Right cardiac atrium (tissue), 5 donors: ENCODE measurements around the gene LRP1B. TPM values are rescaled to one million over a fixed set of nuclear protein-coding genes. Genes with fewer than 3 reads are reported as not detected.

Experiments
- ATAC-seq, 2 donors: fragments of 200-7000 bp; cut with Tn5 transposase; one replicate each; pipeline versions ENCODE4 v1.8.0 to v1.9.1; 2020; ENCODE audit warnings: moderate library complexity in 2 of 2, mild to moderate bottlenecking in 1 of 2
- DNase-seq, 3 donors: peaks; one replicate each; pipeline ENCODE4 v3.0.0-alpha.2; 2020
- H3K27ac ChIP-seq: one replicate; pipeline ENCODE4 v1.5.1; 2013; ENCODE audit warnings: mild to moderate bottlenecking, low read length, control low read depth, moderate library complexity
- H3K27me3 ChIP-seq: one replicate; pipeline ENCODE4 v1.6.1; 2013; ENCODE audit not compliant: control insufficient read depth, insufficient read depth
- H3K4me1 ChIP-seq: one replicate; pipeline ENCODE4 v1.6.1; 2013; ENCODE audit warnings: low read length; ENCODE audit not compliant: control insufficient read depth, insufficient read depth
- H3K4me3 ChIP-seq: one replicate; pipeline ENCODE4 v1.5.1; 2013; ENCODE audit warnings: low read length, control low read depth
- H3K9me3 ChIP-seq: one replicate; pipeline ENCODE4 v1.6.1; 2013; ENCODE audit warnings: low read length; ENCODE audit not compliant: control insufficient read depth
- WGBS: extraction: QIAGEN DNeasy Blood & Tissue Kit; methylation state at CpG from one replicate; pipeline ENCODE4 v1.1.7; 2013; 5-methylcytosine and 5-hydroxymethylcytosine counted together
- intact Hi-C, 4 donors: fragments of 100-400 bp; cut with DNase I; formaldehyde crosslinking; loops; one replicate each; pipeline versions ENCODE4 v1.11.0 to v1.14.0; 2022 to 2023
- polyA plus RNA-seq: library from polyadenylated mRNA; stranded (reverse); fragments of 200-250 nt; gene quantifications from one replicate; pipeline ENCODE4 v1.2.3, GENCODE V29; 2013
- total RNA-seq, 4 donors: library from RNA; stranded (reverse); fragmentation: NEBNext Ultra II Directional; extraction: Animal tissue kit (Norgen Biotek cat#: 25700); gene quantifications; one replicate each; pipeline ENCODE4 v1.2.1, GENCODE V29; 2021
- donor health status: healthy with polysubstance abuse.
- donor health status: DM: no; HTN: yes; CAD: no.
- donor health status: DM: no; HTN: no; CAD: no.
- donor health status: DM: no; HTN: yes; CAD: no; lungs with severe emphysema.
- donor health status: DM: yes; HTN: yes; CAD: no.

LRP1B gene
- total and polyA plus RNA-seq, 5 donors, result 0.21 to 1.8 (median 0.34) TPM

DNA sequence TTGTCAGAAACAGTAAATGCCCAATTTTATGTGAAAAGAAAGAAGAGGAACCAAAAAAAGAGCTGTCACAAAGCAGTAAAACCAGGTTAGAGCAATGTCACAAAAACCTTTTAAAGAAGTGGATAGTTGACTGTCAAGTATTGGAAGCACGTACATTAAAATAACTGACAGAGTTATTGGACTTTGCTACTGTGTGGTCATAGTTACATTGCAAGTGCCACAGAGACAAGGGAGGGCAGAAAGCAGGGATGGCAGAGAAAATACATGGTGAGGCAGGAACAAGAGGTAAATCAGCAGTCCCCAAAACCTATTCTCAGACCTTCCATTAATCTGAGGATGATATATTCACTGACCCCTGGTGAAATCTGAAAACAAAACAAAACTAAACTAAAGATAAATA is 116.3 kb downstream of the LRP1B start:
- Histone ChIP-seq H3K27me3 (no peaks in the 10 kb centered on the region), H3K4me1 (no peaks in the 10 kb centered on the region), H3K9me3 (no peaks in the 10 kb centered on the region), H3K4me3 (no peak overlapping the region), H3K27ac (no peak overlapping the region)
- intact Hi-C loops, result no loop called here
- no peak for ATAC-seq
- DNase-seq, result no peak
- 85% methylated on average over 1 of the region's 1 CpG for WGBS

DNA sequence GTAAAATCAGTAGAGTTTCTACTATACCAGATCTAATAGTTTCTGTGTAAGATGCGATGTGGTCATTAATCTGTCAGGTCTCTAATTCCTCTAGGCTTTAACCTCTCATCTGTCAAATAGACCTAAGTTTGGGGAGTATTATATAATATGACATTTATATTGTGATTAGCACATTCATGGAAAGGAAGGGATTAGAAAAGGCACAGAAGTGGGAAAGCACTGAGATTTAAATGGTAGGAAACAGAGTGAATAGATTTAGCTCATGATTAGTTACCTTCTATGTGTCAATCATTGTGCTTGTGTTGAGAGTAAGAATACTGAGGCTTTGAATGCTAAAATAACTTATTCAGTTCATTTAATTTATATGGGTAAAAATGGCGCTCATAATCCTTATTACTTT is 118.0 kb downstream of the LRP1B start:
- WGBS, result 90% methylated on average over 2 of the region's 2 CpGs
- ATAC-seq (no peak), DNase-seq (no peak)
- no peak overlapping the region for H3K27ac ChIP-seq
- intact Hi-C loops, result no loop called here
- H3K9me3 ChIP-seq, result no peaks in the 10 kb centered on the region
- H3K4me3 ChIP-seq, result no peak overlapping the region
- no peaks in the 10 kb centered on the region for H3K4me1 ChIP-seq
- no peaks in the 10 kb centered on the region for H3K27me3 ChIP-seq

DNA sequence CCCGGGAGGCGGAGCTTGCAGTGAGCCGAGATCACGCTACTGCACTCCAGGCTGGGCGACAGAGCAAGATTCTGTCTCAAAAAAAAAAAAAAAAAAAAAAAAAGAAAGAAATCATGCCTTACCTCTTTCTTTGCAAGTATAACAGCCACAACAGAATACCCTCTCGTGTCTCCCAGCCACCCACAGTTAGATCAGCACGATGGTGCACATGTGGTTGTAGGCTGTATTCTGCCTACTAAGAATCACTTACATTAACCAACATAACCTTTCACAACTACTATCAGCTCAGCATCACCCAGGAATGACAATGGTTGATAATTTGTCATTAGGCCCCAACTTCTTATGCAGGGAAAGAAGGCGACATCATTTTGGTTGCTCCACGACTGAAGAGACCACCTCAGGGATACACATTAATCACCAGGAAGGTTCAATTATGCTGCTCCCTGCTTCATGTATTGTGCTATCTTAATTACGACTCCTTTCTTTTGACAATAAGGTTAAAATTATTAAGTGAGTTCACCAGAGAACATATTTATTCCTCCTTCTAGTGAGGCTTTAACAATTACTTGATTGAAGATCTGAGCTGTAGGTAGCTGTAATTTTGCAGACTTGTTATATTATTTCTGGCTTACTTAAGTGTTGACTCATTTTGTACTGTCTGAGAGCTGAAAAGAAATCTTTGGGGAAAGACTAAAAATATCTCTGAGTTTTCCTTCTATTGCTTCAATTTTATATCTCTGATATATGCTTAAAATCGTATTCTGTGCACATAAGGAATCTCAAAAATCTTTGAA is 120.1 kb downstream of the LRP1B start:
- intact Hi-C loops, result no loop called here
- peak in 1 of 3 donors; percentile 4 for DNase-seq
- Histone ChIP-seq H3K27me3 (no peaks in the 10 kb centered on the region), H3K9me3 (no peaks in the 10 kb centered on the region), H3K4me3 (no peak overlapping the region), H3K4me1 (no peaks in the 10 kb centered on the region), H3K27ac (no peak overlapping the region)
- ATAC-seq, result no peak
- WGBS, result 74% methylated on average over 11 of the region's 11 CpGs

DNA sequence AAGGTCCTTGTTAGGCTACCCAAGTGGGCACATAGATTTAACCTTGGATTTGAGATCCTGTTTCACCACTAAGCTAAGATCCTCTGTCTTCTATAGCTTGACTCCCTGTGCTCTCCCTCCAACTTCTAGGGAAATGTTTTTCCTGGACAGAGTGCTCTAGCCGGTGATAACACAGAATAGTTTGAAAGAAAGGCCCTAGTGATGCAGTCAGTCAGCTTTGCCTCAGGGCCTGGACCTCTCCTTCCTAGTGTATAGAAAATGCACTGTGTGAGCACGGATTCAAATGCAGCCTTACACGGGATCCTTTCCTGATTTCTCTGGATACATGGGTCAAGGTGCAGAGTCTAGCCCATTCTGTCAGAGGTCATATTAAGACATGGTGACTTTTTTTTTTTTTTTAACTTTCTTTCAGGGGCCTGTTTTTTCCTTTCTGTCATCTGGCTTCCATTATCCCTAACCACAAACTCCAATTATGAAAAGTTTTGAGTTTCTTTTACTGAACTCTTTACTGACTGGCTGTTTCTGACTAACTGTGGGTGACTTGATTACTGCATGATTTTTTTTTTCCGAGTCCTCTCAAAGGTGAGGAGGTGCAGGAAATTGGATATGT is 122.6 kb downstream of the LRP1B start:
- WGBS, result 61% methylated on average over 4 of the region's 4 CpGs
- no peak for ATAC-seq
- H3K27me3 ChIP-seq, result no peaks in the 10 kb centered on the region
- intact Hi-C loops, result no loop called here
- H3K9me3 ChIP-seq, result no peaks in the 10 kb centered on the region
- H3K4me3 ChIP-seq, result no peak overlapping the region
- H3K4me1 ChIP-seq, result no peaks in the 10 kb centered on the region
- H3K27ac ChIP-seq, result no peak overlapping the region
- DNase-seq, result no peak

DNA sequence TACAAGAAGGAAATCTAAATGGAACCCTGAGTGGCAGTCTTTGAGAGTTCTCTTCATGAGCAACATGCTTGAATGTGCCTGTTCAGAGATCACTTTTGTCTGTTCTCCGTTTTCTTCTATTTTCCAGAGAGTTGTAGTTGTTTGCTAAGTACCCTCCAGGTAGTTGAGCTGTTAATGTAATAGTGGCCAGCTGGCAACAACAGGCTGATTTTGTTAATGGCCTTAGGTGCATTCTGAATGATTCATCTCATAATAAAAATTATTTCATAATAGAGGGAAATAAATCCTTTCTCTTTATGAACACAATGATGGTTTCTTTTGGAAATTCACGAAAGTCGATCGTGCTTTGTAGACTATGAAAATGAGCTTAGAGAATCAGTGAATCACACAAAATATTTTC is 136.8 kb downstream of the LRP1B start:
- 88% methylated on average over 4 of the region's 4 CpGs for WGBS
- DNase-seq (no peak), ATAC-seq (no peak)
- H3K27ac ChIP-seq, result no peak overlapping the region
- H3K4me3 ChIP-seq, result no peak overlapping the region
- no peaks in the 10 kb centered on the region for H3K27me3 ChIP-seq
- H3K9me3 ChIP-seq, result no peaks in the 10 kb centered on the region
- intact Hi-C loops, result no loop called here
- H3K4me1 ChIP-seq, result no peaks in the 10 kb centered on the region

DNA sequence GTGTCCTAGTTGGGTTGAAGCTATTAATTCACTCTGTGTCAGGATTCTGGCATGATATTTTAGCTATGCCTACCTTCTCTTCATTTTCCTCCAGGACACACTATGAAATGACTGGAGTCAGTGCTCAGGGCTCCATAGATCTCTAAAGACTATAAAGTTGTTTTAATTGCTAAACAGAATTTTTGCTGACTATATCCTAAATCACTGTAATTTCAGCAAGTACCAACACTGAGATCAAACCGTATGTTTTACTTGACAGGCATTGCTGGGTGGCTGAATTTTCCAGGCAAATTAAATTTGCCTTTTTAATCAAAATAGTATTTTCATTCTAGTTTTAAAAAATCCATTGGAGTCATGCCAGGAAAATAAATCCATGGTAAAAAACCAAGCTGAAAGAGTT is 138.1 kb downstream of the LRP1B start:
- no peaks in the 10 kb centered on the region for H3K4me1 ChIP-seq
- H3K27ac ChIP-seq, result no peak overlapping the region
- no peak overlapping the region for H3K4me3 ChIP-seq
- H3K9me3 ChIP-seq, result no peaks in the 10 kb centered on the region
- intact Hi-C loops, result no loop called here
- 81% methylated on average over 1 of the region's 1 CpG for WGBS
- ATAC-seq, result no peak
- no peak for DNase-seq
- H3K27me3 ChIP-seq, result no peaks in the 10 kb centered on the region

DNA sequence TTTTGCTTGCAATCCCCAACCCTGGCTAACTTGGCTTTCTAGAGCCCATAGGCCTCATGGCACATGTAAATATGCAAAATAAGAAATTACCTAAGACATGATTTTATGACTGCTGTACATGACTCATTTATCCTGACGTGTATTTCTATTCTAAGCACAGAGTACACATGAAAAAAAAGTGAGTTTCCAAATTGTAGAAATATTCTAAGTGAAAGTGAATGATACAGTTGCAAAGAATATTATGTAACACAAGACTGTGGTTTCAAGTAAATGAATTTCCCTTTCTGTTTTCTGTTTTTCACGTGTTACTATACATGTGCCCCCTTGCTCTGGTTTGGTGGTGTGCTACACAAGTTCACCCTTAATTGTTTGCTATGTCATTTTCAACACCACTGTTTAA is 162.4 kb downstream of the LRP1B start:
- H3K4me1 ChIP-seq, result no peaks in the 10 kb centered on the region
- H3K9me3 ChIP-seq, result no peaks in the 10 kb centered on the region
- no peaks in the 10 kb centered on the region for H3K27me3 ChIP-seq
- no peak overlapping the region for H3K27ac ChIP-seq
- ATAC-seq, result no peak
- intact Hi-C loops, result no loop called here
- H3K4me3 ChIP-seq, result no peak overlapping the region
- whole genome bisulfite sequencing, result 58% methylated on average over 2 of the region's 2 CpGs
- DNase-seq, result no peak

DNA sequence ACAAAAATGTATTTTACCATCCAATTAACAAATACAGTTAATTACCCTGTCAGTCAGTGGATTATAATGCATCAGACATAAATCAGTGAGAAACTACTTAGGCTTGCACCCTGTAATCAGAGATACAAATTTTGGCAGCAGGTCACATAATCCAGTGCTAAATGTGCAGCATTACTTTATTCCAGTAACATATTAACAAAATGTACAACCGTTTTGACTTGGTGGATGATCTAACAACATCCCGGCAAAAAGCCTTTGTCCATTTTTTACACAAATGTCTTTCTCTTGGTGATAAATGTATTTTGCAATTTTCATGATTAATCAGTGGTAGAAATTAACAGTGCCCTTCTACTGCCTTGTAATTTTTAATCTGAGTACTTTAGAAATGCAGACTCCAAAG is 162.8 kb downstream of the LRP1B start:
- no peaks in the 10 kb centered on the region for H3K9me3 ChIP-seq
- no peak overlapping the region for H3K4me3 ChIP-seq
- DNase-seq, result no peak
- H3K27me3 ChIP-seq, result no peaks in the 10 kb centered on the region
- no peak overlapping the region for H3K27ac ChIP-seq
- no peak for ATAC-seq
- intact Hi-C loops, result no loop called here
- 57% methylated on average over 2 of the region's 2 CpGs for WGBS
- H3K4me1 ChIP-seq, result no peaks in the 10 kb centered on the region

DNA sequence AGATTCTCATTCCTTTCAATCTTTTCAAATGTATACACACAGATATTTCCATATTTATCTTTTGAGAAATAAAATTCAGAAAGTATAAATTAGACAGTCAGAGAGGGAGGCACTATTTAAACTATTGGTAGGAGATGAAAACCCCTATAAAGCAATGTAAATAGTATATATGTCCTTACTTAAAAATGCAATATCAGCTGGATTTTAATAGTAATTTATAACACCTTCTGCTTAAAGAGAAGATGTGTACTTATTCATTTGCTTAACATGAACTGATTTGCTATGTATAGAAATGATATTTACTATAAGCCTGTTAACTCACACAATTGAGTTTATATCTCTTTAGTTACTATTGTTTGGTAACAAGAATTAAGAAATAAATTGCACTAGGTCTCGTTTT is 163.3 kb downstream of the LRP1B start:
- Histone ChIP-seq H3K4me3 (no peak overlapping the region), H3K27ac (no peak overlapping the region), H3K27me3 (no peaks in the 10 kb centered on the region), H3K4me1 (no peaks in the 10 kb centered on the region), H3K9me3 (no peaks in the 10 kb centered on the region)
- 53% methylated on average over 1 of the region's 1 CpG for WGBS
- no peak for DNase-seq
- no peak for ATAC-seq
- intact Hi-C loops, result no loop called here

DNA sequence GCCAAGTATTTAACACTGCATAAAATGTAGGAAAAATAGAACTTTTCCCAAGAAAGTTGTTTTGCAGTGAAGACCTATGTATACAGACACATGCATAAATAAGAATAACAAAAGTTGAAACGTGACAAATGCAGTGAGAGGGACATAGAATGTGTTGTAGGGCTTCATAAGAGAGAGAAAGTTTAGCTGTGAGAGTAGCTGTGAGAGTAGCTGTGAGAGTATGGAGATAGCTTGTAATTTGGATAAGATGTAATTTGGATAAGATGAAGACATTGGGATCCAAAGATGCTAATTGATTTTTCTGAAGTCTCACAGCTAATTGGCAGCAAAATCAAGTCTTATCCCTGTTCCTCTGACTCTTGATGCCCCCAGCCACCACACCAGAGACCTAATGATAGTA is 170.9 kb downstream of the LRP1B start:
- intact Hi-C loops, result no loop called here
- no peaks in the 10 kb centered on the region for H3K4me1 ChIP-seq
- 22% methylated on average over 1 of the region's 1 CpG for WGBS
- DNase-seq (no peak), ATAC-seq (no peak)
- no peaks in the 10 kb centered on the region for H3K27me3 ChIP-seq
- no peak overlapping the region for H3K27ac ChIP-seq
- H3K4me3 ChIP-seq, result no peak overlapping the region
- no peaks in the 10 kb centered on the region for H3K9me3 ChIP-seq

DNA sequence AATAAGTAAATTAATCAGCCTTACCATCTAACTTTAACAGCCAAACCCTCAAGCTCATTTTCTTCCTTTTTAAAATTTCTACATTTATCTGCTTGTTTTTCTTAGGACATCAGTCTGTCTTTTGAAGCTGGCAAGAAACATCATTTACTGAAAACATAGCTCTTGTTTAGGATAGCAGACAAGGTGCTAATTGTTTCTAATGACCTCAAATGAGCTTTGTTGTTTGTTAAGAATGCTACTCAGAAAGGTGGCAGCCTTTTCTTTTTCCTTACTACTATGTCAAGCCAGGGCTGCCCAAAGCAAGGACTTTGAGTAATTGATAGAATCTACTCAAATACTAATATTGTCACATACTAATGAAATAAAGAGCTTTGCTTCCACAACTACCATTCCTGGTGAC is 171.8 kb downstream of the LRP1B start:
- intact Hi-C loops, result no loop called here
- H3K4me3 ChIP-seq, result no peak overlapping the region

More for the DNA sequence above, 171.8 kb downstream of the LRP1B start:
- H3K27ac ChIP-seq, result no peak overlapping the region
- ATAC-seq (no peak), DNase-seq (no peak)
- no peaks in the 10 kb centered on the region for H3K4me1 ChIP-seq
- H3K9me3 ChIP-seq, result no peaks in the 10 kb centered on the region
- no peaks in the 10 kb centered on the region for H3K27me3 ChIP-seq
